ENCODE measurements around the gene FNDC3B.

The FNDC3B gene

GRCh38 chr3:172135185-172135584 is 95.8 kb downstream of the FNDC3B start:
- no peak for TF ChIP-seq CTCF (IDR thresholded peaks at IDR 0.05)
- no peak for DNase-seq (ENCODE audit: low spot score)
- peak overlapping the region in 1 of 2 donors; percentile 74 for H3K27ac ChIP-seq
- H3K4me3 ChIP-seq = no peak overlapping the region

GRCh38 chr3:172135820-172136219 is 96.4 kb downstream of the FNDC3B start:
- TF ChIP-seq CTCF (IDR thresholded peaks at IDR 0.05) = no peak
- DNase-seq (ENCODE audit: low spot score) = no peak
- Histone ChIP-seq H3K27ac (peak overlapping the region; percentile 41 to 74), H3K4me3 (no peak overlapping the region)

GRCh38 chr3:172136330-172136729 is 97.0 kb downstream of the FNDC3B start:
- peak overlapping the region; percentile 41 to 74 for H3K27ac ChIP-seq
- no peak overlapping the region for H3K4me3 ChIP-seq
- no peak for DNase-seq (ENCODE audit: low spot score)
- TF ChIP-seq CTCF (IDR thresholded peaks at IDR 0.05) = no peak

- no peak for DNase-seq (ENCODE audit: low spot score)
- Histone ChIP-seq H3K27ac (peak overlapping the region; percentile 47 to 74), H3K4me3 (peak overlapping the region; percentile 1)
- TF ChIP-seq CTCF (IDR thresholded peaks at IDR 0.05) = no peak
Measured at GRCh38 chr3:172137287-172138192, 98.2 kb downstream of the FNDC3B start.

- no peak for TF ChIP-seq CTCF (IDR thresholded peaks at IDR 0.05)
- no peak overlapping the region for H3K4me3 ChIP-seq
- peak overlapping the region; percentile 47 to 74 for H3K27ac ChIP-seq
- DNase-seq (ENCODE audit: low spot score) = no peak
Measured at GRCh38 chr3:172138193-172138537, 98.8 kb downstream of the FNDC3B start.

- H3K27ac ChIP-seq = peak overlapping the region; percentile 47 to 75
- H3K4me3 ChIP-seq = no peak overlapping the region
- DNase-seq (ENCODE audit: low spot score) = no peak
- TF ChIP-seq CTCF (IDR thresholded peaks at IDR 0.05) = no peak
Measured at GRCh38 chr3:172138792-172139507, 99.6 kb downstream of the FNDC3B start.

All from coronary artery (tissue), 2 donors.